H1 (cell line): ENCODE results near the gene MYOC. TPM values are rescaled to one million over a fixed set of nuclear protein-coding genes. Genes with fewer than 3 reads are reported as not detected.

Source experiments
- CTCF ChIA-PET: fragments of 300-600 bp; sonication (Branson Sonifier 250); formaldehyde crosslinking; loops from one replicate; lab custom pipeline; 2021; ENCODE audit not compliant: partially characterized antibody; lab: Charles Lee
- POLR2A ChIA-PET: fragments of 300-600 bp; sonication (Branson Sonifier 250); formaldehyde crosslinking; loops from one replicate; lab custom pipeline; 2021; ENCODE audit warnings: inconsistent platforms; ENCODE audit not compliant: partially characterized antibody; lab: Charles Lee
- DNase-seq, 2 experiments: peaks; one replicate each; pipeline versions ENCODE4 v3.0.0 to v3.0.0-alpha.2; 2010 to 2022; ENCODE audit warnings: low spot score in 2 of 2, low read depth in 1 of 2, mixed read lengths in 1 of 2
- FAIRE-seq: peaks from 2 replicates; lab custom pipeline; 2011; peaks lifted over from hg19 to GRCh38; lab: Jason Lieb, UNC
- H2AFZ ChIP-seq: 2 replicates; pipeline ENCODE4 v1.8.1; 2012; ENCODE audit warnings: low read length, inconsistent platforms
- H2AK5ac ChIP-seq: 2 replicates; pipeline ENCODE4 v1.6.1; 2013; ENCODE audit warnings: low read depth, low read length
- H2BK120ac ChIP-seq: replicated peaks from 2 replicates; pipeline ENCODE3; 2013; ENCODE audit warnings: low read depth, low read length, inconsistent platforms
- H2BK12ac ChIP-seq: 2 replicates; pipeline ENCODE4 v1.6.1; 2013; ENCODE audit warnings: low read depth, low read length
- H2BK15ac ChIP-seq: 2 replicates; pipeline ENCODE4 v1.6.1; 2013; ENCODE audit warnings: low read length
- H2BK20ac ChIP-seq: 2 replicates; pipeline ENCODE4 v1.6.1; 2013; ENCODE audit warnings: low read length
- H2BK5ac ChIP-seq: 2 replicates; pipeline ENCODE4 v1.6.1; 2013; ENCODE audit warnings: low read depth, low read length
- H3K14ac ChIP-seq: 2 replicates; pipeline ENCODE4 v1.6.1; 2013; ENCODE audit warnings: inconsistent platforms; ENCODE audit not compliant: insufficient read length
- H3K18ac ChIP-seq: 2 replicates; pipeline ENCODE4 v1.6.1; 2013; ENCODE audit warnings: low read length; ENCODE audit errors: extremely low read depth
- H3K23ac ChIP-seq: 2 replicates; pipeline ENCODE4 v1.6.1; 2013; ENCODE audit warnings: inconsistent platforms; ENCODE audit not compliant: insufficient read length
- H3K23me2 ChIP-seq: 2 replicates; pipeline ENCODE4 v1.6.1; 2013; ENCODE audit warnings: low read depth, low read length
- H3K27ac ChIP-seq: 2 replicates; pipeline ENCODE4 v1.6.1; 2011; ENCODE audit warnings: low read depth, low read length, inconsistent platforms
- H3K27me3 ChIP-seq, 4 experiments: replicated peaks in 1 of 4; 1 replicate in 1 of 4; 2 replicates in 3 of 4; pipeline versions ENCODE4 v1.6.1 to v1.8.1; 2011 to 2013; ENCODE audit warnings: low read length in 3 of 4, mild to moderate bottlenecking in 3 of 4, inconsistent platforms in 2 of 4, mixed read lengths in 2 of 4, moderate library complexity in 1 of 4; ENCODE audit not compliant: control insufficient read depth in 3 of 4, insufficient read depth in 3 of 4; ENCODE audit errors: extremely low read depth in 1 of 4
- H3K36me3 ChIP-seq, 4 experiments: 2 replicates each; pipeline versions ENCODE4 v1.6.1 to v1.8.1; 2011 to 2013; ENCODE audit warnings: mild to moderate bottlenecking in 4 of 4, low read length in 3 of 4, moderate library complexity in 2 of 4, control low read depth in 1 of 4, inconsistent platforms in 1 of 4; ENCODE audit not compliant: insufficient read depth in 4 of 4, control insufficient read depth in 2 of 4
- H3K4ac ChIP-seq: replicated peaks from 2 replicates; pipeline ENCODE3; 2013; ENCODE audit warnings: low read length, low read depth, mixed read lengths, inconsistent platforms; ENCODE audit not compliant: insufficient read length
- H3K4me1 ChIP-seq, 4 experiments: replicated peaks in 1 of 4; 1 replicate in 1 of 4; 2 replicates in 3 of 4; pipeline versions ENCODE4 v1.6.1 to v1.8.1; 2011 to 2013; ENCODE audit warnings: low read length in 3 of 4, inconsistent platforms in 2 of 4, mixed read lengths in 1 of 4; ENCODE audit not compliant: insufficient read depth in 4 of 4, control insufficient read depth in 3 of 4
- H3K4me2 ChIP-seq, 2 experiments: 2 replicates each; pipeline versions ENCODE4 v1.6.1 to v1.8.1; 2011 to 2013; ENCODE audit warnings: low read depth in 2 of 2, low read length in 2 of 2, control low read depth in 1 of 2, inconsistent platforms in 1 of 2, mild to moderate bottlenecking in 1 of 2; ENCODE audit not compliant: insufficient read depth in 1 of 2
- H3K4me3 ChIP-seq, 4 experiments: fragments of 200-600, 300-600 bp in 1 of 4; sonication (generic), shearing (Covaris generic), sonication (Bioruptor Twin) in 1 of 4; 2 replicates each; pipeline versions ENCODE4 v1.5.1 to v1.8.1; 2011 to 2016; ENCODE audit warnings: low read length in 4 of 4, low read depth in 3 of 4, control low read depth in 2 of 4, inconsistent platforms in 2 of 4, mild to moderate bottlenecking in 2 of 4, mixed read lengths in 1 of 4, moderate library complexity in 1 of 4; ENCODE audit not compliant: insufficient read depth in 2 of 4; ENCODE audit errors: extremely low read depth in 1 of 4
- H3K56ac ChIP-seq: replicated peaks from 2 replicates; pipeline ENCODE3; 2013; ENCODE audit warnings: low read depth, mild to moderate bottlenecking, mixed read lengths, low read length, inconsistent platforms; ENCODE audit not compliant: insufficient read length
- H3K79me1 ChIP-seq: 2 replicates; pipeline ENCODE4 v1.6.1; 2013; ENCODE audit warnings: low read depth, low read length, control low read depth
- H3K79me2 ChIP-seq, 2 experiments: 2 replicates each; pipeline versions ENCODE4 v1.6.1 to v1.8.1; 2012 to 2013; ENCODE audit warnings: low read length in 2 of 2, mild to moderate bottlenecking in 2 of 2, inconsistent platforms in 1 of 2; ENCODE audit not compliant: insufficient read depth in 2 of 2, control insufficient read depth in 1 of 2
- H3K9ac ChIP-seq, 4 experiments: replicated peaks in 1 of 4; 1 replicate in 1 of 4; 2 replicates in 3 of 4; pipeline versions ENCODE4 v1.6.1 to v1.8.1; 2011 to 2013; ENCODE audit warnings: low read depth in 3 of 4, low read length in 3 of 4, control low read depth in 2 of 4, mild to moderate bottlenecking in 2 of 4, moderate library complexity in 2 of 4, inconsistent platforms in 1 of 4; ENCODE audit errors: extremely low read depth in 1 of 4
- H3K9me3 ChIP-seq, 2 experiments: 2 replicates each; pipeline versions ENCODE4 v1.6.1 to v1.8.1; 2012 to 2013; ENCODE audit warnings: mild to moderate bottlenecking in 2 of 2, moderate library complexity in 2 of 2, control low read depth in 1 of 2, inconsistent platforms in 1 of 2, low read depth in 1 of 2, low read length in 1 of 2, mixed read lengths in 1 of 2; ENCODE audit not compliant: insufficient read depth in 2 of 2
- H4K20me1 ChIP-seq, 2 experiments: replicated peaks in 1 of 2; 2 replicates each; pipeline versions ENCODE3 to v1.8.1; 2011 to 2013; ENCODE audit warnings: inconsistent platforms in 2 of 2, low read length in 2 of 2, mild to moderate bottlenecking in 1 of 2; ENCODE audit not compliant: insufficient read depth in 2 of 2, control insufficient read depth in 1 of 2
- H4K5ac ChIP-seq: 2 replicates; pipeline ENCODE4 v1.6.1; 2013; ENCODE audit warnings: low read length, low read depth, mixed read lengths, inconsistent platforms; ENCODE audit not compliant: insufficient read length
- H4K8ac ChIP-seq: 2 replicates; pipeline ENCODE4 v1.8.0; 2013; ENCODE audit warnings: mild to moderate bottlenecking, moderate library complexity, low read length, inconsistent platforms; ENCODE audit not compliant: insufficient read depth; ENCODE audit errors: extremely low read depth
- H4K91ac ChIP-seq: replicated peaks from 2 replicates; pipeline ENCODE3; 2013; ENCODE audit warnings: low read length, mixed read lengths, inconsistent platforms; ENCODE audit not compliant: insufficient read length
- RAD21 ChIP-seq, 2 experiments: IDR thresholded peaks in 1 of 2; conservative IDR thresholded peaks in 1 of 2; 2 replicates each; pipeline ENCODE4 v1.6.1; 2011; ENCODE audit warnings: low read depth in 2 of 2, low read length in 2 of 2, improper control_type of control experiment in 1 of 2, inconsistent platforms in 1 of 2, mild to moderate bottlenecking in 1 of 2, moderate library complexity in 1 of 2
- TAF1 ChIP-seq: IDR thresholded peaks from 2 replicates; pipeline ENCODE4 v1.6.1; 2011; ENCODE audit warnings: mild to moderate bottlenecking, low read depth, low read length
- WGBS, 2 experiments: shearing (Covaris generic) in 1 of 2; methylation state at CpG; one replicate each; pipeline versions ENCODE4 v1.1.6 to v1.1.7; 2013 to 2015; ENCODE audit warnings: low lambda C conversion rate in 2 of 2, mixed read lengths in 2 of 2, inconsistent platforms in 1 of 2, low coverage in 1 of 2, missing lambda C conversion rate in 1 of 2; ENCODE audit not compliant: insufficient replicate concordance in 2 of 2, insufficient coverage in 1 of 2, insufficient read length in 1 of 2; ENCODE audit errors: extremely low coverage in 1 of 2, missing lambda C conversion rate in 1 of 2; 5-methylcytosine and 5-hydroxymethylcytosine counted together
- polyA plus RNA-seq, 7 experiments: library from polyadenylated mRNA; depleted of rRNA in 3 of 7; stranded (reverse) in 5 of 7; unstranded in 2 of 7; fragments of >200 nt in 5 of 7; fragments of 200-250 nt in 2 of 7; gene quantifications; 1 replicate in 5 of 7; 2 replicates in 1 of 7; 4 replicates in 1 of 7; pipeline versions ENCODE4 v1.2.1 to v1.2.3, GENCODE V29; 2011 to 2013; ENCODE audit warnings: missing spikeins in 2 of 7, mixed read lengths in 2 of 7
- total RNA-seq: library from RNA; stranded (reverse); fragmentation: NEBNext Ultra II Directional; extraction: Animal tissue kit (Norgen Biotek cat#: 25700); gene quantifications from 2 replicates; pipeline ENCODE4 v1.2.1, GENCODE V29; 2021
- TF ChIP-seq, protein P1 (sequence below): IDR thresholded peaks from 2 replicates; pipeline ENCODE4 v1.6.1; 2012; ENCODE audit warnings: inconsistent platforms

MYOC gene
- total and polyA plus RNA-seq, 2 of the 8 experiments (the other 6 are each of a cell fraction or from before 2014, with no cell fraction given) = not detected

DNA sequence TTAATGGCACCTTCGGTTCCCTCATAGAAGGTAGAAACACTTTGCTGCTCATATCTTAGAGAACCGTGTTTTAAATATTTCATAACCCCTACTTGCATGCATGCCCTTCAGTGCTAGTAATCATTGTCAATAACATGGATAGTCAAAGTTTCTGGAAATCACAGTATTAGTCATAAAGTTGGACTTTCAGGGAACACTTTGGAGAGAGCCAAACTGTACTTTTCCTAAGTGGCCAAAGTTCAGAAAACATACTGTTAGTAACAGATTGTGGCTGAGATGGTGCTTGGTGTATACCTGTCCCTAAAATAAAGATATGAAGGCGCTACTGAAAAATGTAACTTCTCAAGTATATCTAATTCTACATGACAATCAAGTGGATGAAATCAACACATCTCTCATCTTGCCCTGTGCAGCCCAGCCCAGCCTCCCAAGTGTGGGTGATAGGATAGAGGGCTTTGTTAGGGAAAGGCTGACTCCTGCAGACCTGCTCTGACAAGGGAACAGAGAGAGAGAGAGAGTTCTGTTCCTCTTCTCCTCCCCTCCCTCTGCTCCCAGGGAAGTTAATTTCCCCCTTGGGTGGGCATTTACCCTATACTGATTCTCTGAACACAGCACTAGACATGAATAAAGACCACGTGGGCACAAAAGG, 14.4 kb downstream of the MYOC start:
- Histone ChIP-seq H3K36me3 (no peaks in the 10 kb centered on the region; a peak in 1 of 8 replicates), H4K5ac (no peak overlapping the region), H3K18ac (no peak overlapping the region), H3K4me2 (no peak overlapping the region), H3K79me2 (no peaks in the 10 kb centered on the region), H2BK20ac (no peak overlapping the region), H3K23ac (no peak overlapping the region), H3K4ac (no peak overlapping the region), H2BK15ac (no peak overlapping the region), H3K4me1 (peaks cover 2 to 12% (median 5%) of the 10 kb centered on the region in 4 experiments), H2BK12ac (no peak overlapping the region), H4K91ac (no peak overlapping the region), H2AK5ac (no peak overlapping the region), H3K79me1 (no peaks in the 10 kb centered on the region), H4K20me1 (no peaks in the 10 kb centered on the region), H3K27me3 (no peaks in the 10 kb centered on the region), H3K27ac (no peak overlapping the region), H4K8ac (no peak overlapping the region), H2BK120ac (no peak overlapping the region), H3K14ac (no peak overlapping the region), H2AFZ (no peak overlapping the region), H3K4me3 (no peak overlapping the region), H3K9me3 (no peaks in the 10 kb centered on the region), H2BK5ac (no peak overlapping the region), H3K23me2 (no peaks in the 10 kb centered on the region), H3K56ac (no peak overlapping the region), H3K9ac (no peak overlapping the region)
- no peak for FAIRE-seq
- ChIA-PET CTCF (interaction anchor here (10.1 kb wide), 1 partner anchor 20 kb away, joined by 143 read pairs; no protein-coding TSS in a partner anchor), POLR2A (no interaction called here)
- 69% methylated on average over 4 of the region's 4 CpGs; no CpG with 5 or more reads in 1 of the 2 experiments for WGBS, 2 experiments
- TF ChIP-seq RAD21 (IDR thresholded peaks at IDR 0.05 in 1 of 2, conservative IDR thresholded peaks at IDR 0.05 in 1 of 2; ENCODE audit: low read depth in 2 of 2, low read length in 2 of 2) (peak; percentile 3 to 11; a peak in 1 of 4 replicates), TAF1 (no peak)
- TF ChIP-seq, protein P1, sequence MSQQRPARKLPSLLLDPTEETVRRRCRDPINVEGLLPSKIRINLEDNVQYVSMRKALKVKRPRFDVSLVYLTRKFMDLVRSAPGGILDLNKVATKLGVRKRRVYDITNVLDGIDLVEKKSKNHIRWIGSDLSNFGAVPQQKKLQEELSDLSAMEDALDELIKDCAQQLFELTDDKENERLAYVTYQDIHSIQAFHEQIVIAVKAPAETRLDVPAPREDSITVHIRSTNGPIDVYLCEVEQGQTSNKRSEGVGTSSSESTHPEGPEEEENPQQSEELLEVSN = no peak
- no peak for DNase-seq
